Measurements from ENCODE around the gene RIPPLY3. TPM values are rescaled to one million over a fixed set of nuclear protein-coding genes. Genes with fewer than 3 reads are reported as not detected.

The RIPPLY3 gene
- total RNA-seq, 3 donors from 2014 or later (not counting 1 experiment from before 2014, with no cell fraction given) = not detected

- Histone ChIP-seq H3K4me1 (ENCODE audit: control insufficient read depth, insufficient read depth, low read length) (peaks cover 19% of the 10 kb centered on the region), H3K9me3 (ENCODE audit: control insufficient read depth, insufficient read depth, low read length) (no peaks in the 10 kb centered on the region), H3K4me3 (ENCODE audit: low read length) (no peak overlapping the region), H3K36me3 (ENCODE audit: control insufficient read depth, insufficient read depth, low read length) (no peaks in the 10 kb centered on the region), H3K27ac (ENCODE audit: low read length) (no peak overlapping the region), H3K27me3 (ENCODE audit: control insufficient read depth, insufficient read depth, low read length) (peaks cover 19% of the 10 kb centered on the region)
- Mint-ChIP-seq H3K4me3 (no peak overlapping the region), H3K9me3 (no peaks in the 10 kb centered on the region), H3K36me3 (no peaks in the 10 kb centered on the region), H3K27ac (no peak overlapping the region), H3K4me1 (peaks cover 5 to 7% of the 10 kb centered on the region in 2 donors), H3K27me3 (ENCODE audit: low read depth in 2 of 2) (peaks cover 6 to 15% of the 10 kb centered on the region in 2 donors)
- intact Hi-C loops (cut with micrococcal nuclease) = loop anchor here (5.0 kb wide), 1 partner anchor 374 kb away; no protein-coding TSS in a partner anchor
- 30% methylated on average over 76 of the region's 76 CpGs for WGBS (ENCODE audit: insufficient coverage)
- TF ChIP-seq CTCF (IDR thresholded peaks at IDR 0.05) = no peak
- ATAC-seq (no peak), DNase-seq (no peak)
Measured at GRCh38 chr21:37005548-37006485, 685 bp upstream of the RIPPLY3 start.

GRCh38 chr21:37008724-37009123 is 2.2 kb downstream of the RIPPLY3 start:
- Mint-ChIP-seq H3K4me3 (no peak overlapping the region), H3K36me3 (no peaks in the 10 kb centered on the region), H3K27ac (no peak overlapping the region), H3K27me3 (ENCODE audit: low read depth in 2 of 2) (peaks cover 19 to 21% of the 10 kb centered on the region in 2 donors), H3K4me1 (peaks cover 5 to 7% of the 10 kb centered on the region in 2 donors), H3K9me3 (no peaks in the 10 kb centered on the region)
- ATAC-seq = no peak
- no peak for DNase-seq
- no peak overlapping the region for H3K27ac ChIP-seq (ENCODE audit: low read length)
- WGBS (ENCODE audit: insufficient coverage) = 43% methylated on average over 10 of the region's 12 CpGs
- H3K4me1 ChIP-seq (ENCODE audit: control insufficient read depth, insufficient read depth, low read length) = peaks cover 19% of the 10 kb centered on the region
- TF ChIP-seq CTCF (IDR thresholded peaks at IDR 0.05) = no peak
- peaks cover 19% of the 10 kb centered on the region for H3K27me3 ChIP-seq (ENCODE audit: control insufficient read depth, insufficient read depth, low read length)
- intact Hi-C loops (cut with micrococcal nuclease) = loop anchor here (5.0 kb wide), 1 partner anchor 376 kb away; no protein-coding TSS in a partner anchor
- H3K36me3 ChIP-seq (ENCODE audit: control insufficient read depth, insufficient read depth, low read length) = no peaks in the 10 kb centered on the region
- H3K4me3 ChIP-seq (ENCODE audit: low read length) = no peak overlapping the region
- no peaks in the 10 kb centered on the region for H3K9me3 ChIP-seq (ENCODE audit: control insufficient read depth, insufficient read depth, low read length)

- no peaks in the 10 kb centered on the region for H3K36me3 ChIP-seq (ENCODE audit: control insufficient read depth, insufficient read depth, low read length)
- peaks cover 25 to 30% of the 10 kb centered on the region in 2 donors for H3K27me3 Mint-ChIP-seq (ENCODE audit: low read depth in 2 of 2)
- H3K4me3 ChIP-seq (ENCODE audit: low read length) = no peak overlapping the region
- no peak overlapping the region for H3K27ac Mint-ChIP-seq
- peaks cover 19% of the 10 kb centered on the region for H3K4me1 ChIP-seq (ENCODE audit: control insufficient read depth, insufficient read depth, low read length)
- peaks cover 19% of the 10 kb centered on the region for H3K27me3 ChIP-seq (ENCODE audit: control insufficient read depth, insufficient read depth, low read length)
- H3K4me3 Mint-ChIP-seq = peak overlapping the region; percentile 49
- intact Hi-C loops (cut with micrococcal nuclease) = loop anchor here (5.0 kb wide), 1 partner anchor 378 kb away; no protein-coding TSS in a partner anchor
- 9% methylated on average over 30 of the region's 30 CpGs for WGBS (ENCODE audit: insufficient coverage)
- ATAC-seq (peak; percentile 88 to 96 (median 96)), DNase-seq (peak; percentile 68 to 87)
- peaks cover 5 to 7% of the 10 kb centered on the region in 2 donors for H3K4me1 Mint-ChIP-seq
- no peaks in the 10 kb centered on the region for H3K9me3 Mint-ChIP-seq
- peak; percentile 79 for TF ChIP-seq CTCF (IDR thresholded peaks at IDR 0.05)
- H3K9me3 ChIP-seq (ENCODE audit: control insufficient read depth, insufficient read depth, low read length) = no peaks in the 10 kb centered on the region
- H3K36me3 Mint-ChIP-seq = no peaks in the 10 kb centered on the region
- H3K27ac ChIP-seq (ENCODE audit: low read length) = no peak overlapping the region
Measured at GRCh38 chr21:37009740-37010341, 3.3 kb downstream of the RIPPLY3 start.

All from natural killer cell (primary cell).